H1 (cell line): ENCODE measurements around the gene CD200. TPM values are rescaled to one million over a fixed set of nuclear protein-coding genes. Genes with fewer than 3 reads are reported as not detected.

Experiments used
- CHD7 ChIP-seq: fragments of 300-600 bp; sonication (generic); IDR thresholded peaks from 2 replicates; pipeline ENCODE4 v1.7.1; 2012; ENCODE audit warnings: low read length, moderate library complexity, mild to moderate bottlenecking, inconsistent platforms; ENCODE audit not compliant: insufficient replicate concordance
- CTCF ChIP-seq, 3 experiments: IDR thresholded peaks; 1 replicate in 2 of 3; 2 replicates in 1 of 3; pipeline versions ENCODE4 v1.5.1 to v1.6.1; 2011; ENCODE audit warnings: low read length in 3 of 3, mild to moderate bottlenecking in 3 of 3, inconsistent platforms in 2 of 3, low read depth in 1 of 3, moderate library complexity in 1 of 3; ENCODE audit not compliant: insufficient read depth in 1 of 3; ENCODE audit errors: control extremely low read depth in 1 of 3
- POLR2A ChIP-seq, 2 experiments: IDR thresholded peaks; 1 replicate in 1 of 2; 2 replicates in 1 of 2; pipeline ENCODE4 v1.6.1; 2011; ENCODE audit warnings: low read depth in 2 of 2, low read length in 2 of 2, mild to moderate bottlenecking in 2 of 2; ENCODE audit errors: control extremely low read depth in 1 of 2
- RBBP5 ChIP-seq: IDR thresholded peaks from 2 replicates; pipeline ENCODE4 v1.7.1; 2012; ENCODE audit warnings: low read depth, mild to moderate bottlenecking, inconsistent platforms, low read length, moderate library complexity, borderline replicate concordance
- RXRA ChIP-seq: IDR thresholded peaks from 2 replicates; pipeline ENCODE4 v1.6.1; 2011; ENCODE audit warnings: low read depth, mild to moderate bottlenecking, low read length, moderate library complexity; ENCODE audit not compliant: insufficient read depth
- SIRT6 ChIP-seq: IDR thresholded peaks from one replicate; pipeline ENCODE4 v1.7.1; 2012; ENCODE audit warnings: low read length, inconsistent platforms
- SP2 ChIP-seq: IDR thresholded peaks from 2 replicates; pipeline ENCODE4 v1.6.1; 2012; ENCODE audit warnings: mild to moderate bottlenecking, low read length, inconsistent platforms
- SUZ12 ChIP-seq: fragments of 200-600 bp; sonication (generic); IDR thresholded peaks from 2 replicates; pipeline ENCODE4 v1.6.1; 2012; ENCODE audit warnings: mild to moderate bottlenecking, inconsistent platforms, low read length, moderate library complexity, mixed read lengths
- polyA plus RNA-seq, 7 experiments: library from polyadenylated mRNA; depleted of rRNA in 3 of 7; stranded (reverse) in 5 of 7; unstranded in 2 of 7; fragments of >200 nt in 5 of 7; fragments of 200-250 nt in 2 of 7; gene quantifications; 1 replicate in 5 of 7; 2 replicates in 1 of 7; 4 replicates in 1 of 7; pipeline versions ENCODE4 v1.2.1 to v1.2.3, GENCODE V29; 2011 to 2013; ENCODE audit warnings: missing spikeins in 2 of 7, mixed read lengths in 2 of 7
- total RNA-seq: library from RNA; stranded (reverse); fragmentation: NEBNext Ultra II Directional; extraction: Animal tissue kit (Norgen Biotek cat#: 25700); gene quantifications from 2 replicates; pipeline ENCODE4 v1.2.1, GENCODE V29; 2021
- TF ChIP-seq, protein P1 (sequence below): IDR thresholded peaks from 2 replicates; pipeline ENCODE4 v1.6.1; 2012; ENCODE audit warnings: inconsistent platforms

Gene CD200
- total and polyA plus RNA-seq, 2 of the 8 experiments (the other 6 are each of a cell fraction or from before 2014, with no cell fraction given): 45.8 to 50.2 TPM

DNA sequence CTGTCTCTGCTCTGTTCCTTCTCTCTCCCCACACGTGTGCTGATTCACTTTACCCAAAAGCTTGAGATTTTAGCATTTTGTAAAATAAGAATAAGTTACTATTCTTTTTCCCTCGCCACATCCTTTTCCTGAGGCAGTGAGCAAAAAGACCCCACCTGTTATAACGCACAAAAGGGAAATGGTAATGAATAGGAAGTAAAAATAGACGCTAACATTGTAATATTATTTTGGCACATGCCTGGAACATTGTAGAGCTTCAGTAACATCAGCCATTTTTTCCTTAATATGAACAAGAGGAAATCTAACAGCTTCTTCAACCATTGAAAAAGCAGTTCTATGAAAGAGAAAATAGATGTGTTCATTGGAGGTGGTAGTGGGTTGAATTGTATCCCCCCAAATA lies 40.5 kb downstream of the CD200 start (continued):
- TF ChIP-seq CHD7 (no peak), SUZ12 (no peak), RBBP5 (no peak), SP2 (no peak), SIRT6 (no peak), POLR2A (IDR thresholded peaks at IDR 0.05; ENCODE audit: control extremely low read depth in 1 of 2, low read depth in 2 of 2, low read length in 2 of 2) (no peak), RXRA (no peak), CTCF (IDR thresholded peaks at IDR 0.05; ENCODE audit: control extremely low read depth in 1 of 3, insufficient read depth in 1 of 3, low read depth in 1 of 3, low read length in 3 of 3) (no peak)
- TF ChIP-seq, protein P1, sequence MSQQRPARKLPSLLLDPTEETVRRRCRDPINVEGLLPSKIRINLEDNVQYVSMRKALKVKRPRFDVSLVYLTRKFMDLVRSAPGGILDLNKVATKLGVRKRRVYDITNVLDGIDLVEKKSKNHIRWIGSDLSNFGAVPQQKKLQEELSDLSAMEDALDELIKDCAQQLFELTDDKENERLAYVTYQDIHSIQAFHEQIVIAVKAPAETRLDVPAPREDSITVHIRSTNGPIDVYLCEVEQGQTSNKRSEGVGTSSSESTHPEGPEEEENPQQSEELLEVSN: no peak
